GM23248 (cell line): Measurements from ENCODE around the gene ERFL.

ENCODE experiments used
- EZH2 ChIP-seq: fragments of 200-600 bp; sonication (generic); IDR thresholded peaks from 2 replicates; pipeline ENCODE4 v1.6.1; 2018; ENCODE audit warnings: antibody characterized with exemption, mild to moderate bottlenecking; ENCODE audit not compliant: insufficient read depth, poor library complexity, severe bottlenecking
- EZH2phosphoT487 ChIP-seq: fragments of 200-600 bp; sonication (generic); IDR thresholded peaks from 2 replicates; pipeline ENCODE4 v1.6.1; 2018; ENCODE audit warnings: antibody characterized with exemption, moderate library complexity, mild to moderate bottlenecking, low read depth; ENCODE audit not compliant: insufficient read depth

DNA sequence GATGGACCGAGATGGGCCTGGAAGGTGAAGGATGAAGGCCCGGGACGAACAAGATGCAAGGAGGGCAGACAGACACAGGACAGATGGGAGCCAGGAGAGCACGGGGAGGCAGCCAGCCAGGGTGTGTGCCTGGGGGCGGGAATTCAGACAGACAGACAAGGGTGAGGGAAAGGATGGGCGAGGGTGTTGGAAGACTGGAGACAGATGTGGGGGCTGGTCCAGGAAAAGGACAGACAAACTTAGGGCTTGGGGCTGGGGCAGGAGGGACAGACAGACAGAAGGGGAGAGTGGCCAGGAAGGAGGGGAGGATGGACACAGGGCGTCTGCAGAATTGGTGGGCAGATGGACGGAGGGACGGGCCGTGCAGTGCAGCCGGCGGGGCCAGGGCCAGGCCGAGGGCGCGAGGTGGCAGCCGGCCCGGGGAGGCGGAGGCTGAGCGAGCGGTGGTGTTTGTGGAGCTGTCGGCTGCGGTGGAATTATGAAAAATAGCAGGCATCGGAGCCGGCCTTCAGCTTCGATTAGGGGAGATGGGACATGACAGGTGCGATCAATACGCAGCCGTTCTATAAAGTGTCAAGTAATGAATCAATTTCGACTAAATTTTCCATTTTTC is 4.6 kb upstream of the ERFL start:
- TF ChIP-seq EZH2 (peak; percentile 42), EZH2phosphoT487 (no peak)
